Tibial nerve (tissue), 4 donors: ENCODE measurements around the gene SP140L. TPM values are rescaled to one million over a fixed set of nuclear protein-coding genes. Genes with fewer than 3 reads are reported as not detected.
"Not testable (repeated sequence)": the region's sequence is repeated elsewhere in the genome, so short reads cannot be mapped to it uniquely, and the experiment has no call there.

Experiments
- DNase-seq, 2 donors: peaks; one replicate each; pipeline ENCODE4 v3.0.0-alpha.2; 2019; ENCODE audit warnings: low spot score in 2 of 2
- H3K27ac ChIP-seq, 4 donors: fragments of 200-600 bp; sonication (generic) in 3 of 4; one replicate each; pipeline ENCODE4 v1.5.1; 2017 to 2019; ENCODE audit warnings: mild to moderate bottlenecking in 1 of 4
- H3K27me3 ChIP-seq, 2 donors: fragments of 200-600 bp; sonication (generic) in 1 of 2; one replicate each; pipeline versions ENCODE4 v1.5.1 to v1.6.0; 2017 to 2019
- H3K36me3 ChIP-seq, 3 donors: fragments of 200-600 bp; sonication (generic); one replicate each; pipeline ENCODE4 v1.5.1; 2018 to 2019
- H3K4me1 ChIP-seq, 4 donors: fragments of 200-600 bp; sonication (generic) in 3 of 4; one replicate each; pipeline ENCODE4 v1.5.1; 2017 to 2019
- H3K4me3 ChIP-seq, 4 donors: fragments of 200-600 bp; sonication (generic) in 3 of 4; one replicate each; pipeline ENCODE4 v1.5.1; 2017 to 2019; ENCODE audit warnings: mild to moderate bottlenecking in 1 of 4, moderate library complexity in 1 of 4
- H3K9me3 ChIP-seq, 4 donors: fragments of 200-600 bp; sonication (generic) in 3 of 4; one replicate each; pipeline ENCODE4 v1.5.1; 2017 to 2019
- CTCF ChIP-seq, 5 experiments: fragments of 200-600 bp in 3 of 5; fragments of 450-650 bp in 2 of 5; sonication (generic) in 3 of 5; IDR thresholded peaks; one replicate each; pipeline ENCODE4 v1.5.1; 2016 to 2019; ENCODE audit warnings: antibody characterized with exemption in 5 of 5, mild to moderate bottlenecking in 3 of 5, moderate library complexity in 2 of 5
- EP300 ChIP-seq, 2 donors: sonication (generic); formaldehyde crosslinking; IDR thresholded peaks; one replicate each; pipeline ENCODE4 v1.6.1; 2017; ENCODE audit warnings: antibody characterized with exemption in 2 of 2, mild to moderate bottlenecking in 1 of 2
- POLR2A ChIP-seq, 2 donors: fragments of 450-650 bp; IDR thresholded peaks; one replicate each; pipeline ENCODE4 v1.6.1; 2017; ENCODE audit warnings: antibody characterized with exemption in 2 of 2, mild to moderate bottlenecking in 2 of 2, moderate library complexity in 2 of 2
- WGBS, 2 donors: methylation state at CpG; one replicate each; pipeline ENCODE4 v1.1.5; 2018; 5-methylcytosine and 5-hydroxymethylcytosine counted together
- total RNA-seq, 4 donors: library from RNA; depleted of rRNA; stranded (reverse); fragments of >200 nt; gene quantifications; one replicate each; pipeline ENCODE4 v1.1.0, GENCODE V29; 2016

SP140L gene
- total RNA-seq, 4 donors from 2014 or later: 10.7 to 24.3 (median 12.9) TPM

GRCh38 chr2:230403746-230404145 lies 76.8 kb downstream of the SP140L start:
- Histone ChIP-seq H3K4me3 (no peak overlapping the region), H3K9me3 (no peaks in the 10 kb centered on the region), H3K27ac (no peak overlapping the region), H3K36me3 (peaks cover 0 to 55% (median 0%) of the 10 kb centered on the region in 3 donors), H3K27me3 (no peaks in the 10 kb centered on the region), H3K4me1 (peaks cover 0 to 11% (median 4%) of the 10 kb centered on the region in 4 donors)
- no peak for DNase-seq
- TF ChIP-seq POLR2A (IDR thresholded peaks at IDR 0.05) (no peak), CTCF (IDR thresholded peaks at IDR 0.05) (no peak), EP300 (IDR thresholded peaks at IDR 0.05) (no peak)
- 82 to 93% methylated on average over 7 of the region's 7 CpGs for WGBS, 2 donors

DNA sequence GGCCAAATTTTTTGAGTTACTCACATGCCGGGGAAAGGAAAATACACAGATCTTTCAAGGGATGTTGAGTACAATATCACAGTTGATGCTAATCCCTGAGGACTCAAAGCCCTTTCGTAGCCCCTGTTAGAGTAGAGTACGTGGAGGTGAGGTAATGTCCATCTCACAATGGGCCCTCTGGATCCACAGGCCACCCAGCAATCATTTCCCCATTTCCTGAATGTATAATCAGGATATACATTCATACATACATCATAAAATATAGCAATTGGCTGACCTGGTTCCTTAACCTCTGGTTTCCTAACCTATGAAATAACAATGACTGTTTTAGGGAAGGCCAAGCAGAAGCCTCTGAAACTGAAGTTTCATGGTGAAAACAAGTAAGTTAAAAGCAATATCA lies 78.8 kb downstream of the SP140L start:
- Histone ChIP-seq H3K4me3 (no peak overlapping the region), H3K36me3 (peaks cover 0 to 41% (median 0%) of the 10 kb centered on the region in 3 donors), H3K4me1 (peaks cover 0 to 31% (median 16%) of the 10 kb centered on the region in 4 donors), H3K27me3 (no peaks in the 10 kb centered on the region), H3K27ac (no peak overlapping the region), H3K9me3 (no peaks in the 10 kb centered on the region)
- WGBS, 2 donors: 70 to 80% methylated on average over 3 of the region's 3 CpGs
- DNase-seq: no peak
- TF ChIP-seq POLR2A (IDR thresholded peaks at IDR 0.05): no peak
- no peak for TF ChIP-seq EP300 (IDR thresholded peaks at IDR 0.05)
- TF ChIP-seq CTCF (IDR thresholded peaks at IDR 0.05): no peak

DNA sequence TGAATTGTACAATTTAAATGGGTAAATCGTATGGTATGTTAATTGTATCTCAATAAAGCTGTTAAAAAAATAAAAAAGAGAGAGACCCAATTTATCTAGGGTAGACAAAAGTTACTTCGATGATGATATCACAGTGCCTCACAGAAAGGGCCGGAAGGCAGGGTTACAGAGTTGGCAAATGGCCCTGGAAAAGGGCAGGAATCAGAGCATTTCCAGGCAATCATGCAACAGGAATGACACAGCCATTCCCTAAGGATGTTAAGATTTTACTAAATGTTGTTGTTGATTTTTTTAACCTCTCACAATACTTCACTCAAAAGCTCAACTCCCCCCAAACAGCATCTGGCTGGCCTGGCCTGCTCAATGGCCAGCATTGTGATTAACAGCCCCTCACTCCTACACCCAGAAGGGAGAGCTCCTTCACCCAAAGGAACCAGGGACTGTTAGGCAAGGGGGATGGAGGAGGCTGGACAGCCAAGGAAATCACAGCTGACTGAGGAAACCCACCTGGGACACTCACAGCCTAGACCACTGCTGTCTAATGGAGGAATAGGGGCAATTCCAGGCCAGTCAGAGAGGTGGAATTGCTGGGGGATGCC lies 81.3 kb downstream of the SP140L start:
- Histone ChIP-seq H3K36me3 (peaks cover 0 to 25% (median 0%) of the 10 kb centered on the region in 3 donors), H3K27ac (peak overlapping the region in 3 of 4 donors; percentile 37 to 80 (median 77)), H3K27me3 (no peaks in the 10 kb centered on the region), H3K9me3 (no peaks in the 10 kb centered on the region), H3K4me3 (no peak overlapping the region), H3K4me1 (peaks cover 0 to 48% (median 23%) of the 10 kb centered on the region in 4 donors)
- WGBS, 2 donors: 23 to 24% methylated on average over 3 of the region's 3 CpGs
- no peak for TF ChIP-seq POLR2A (IDR thresholded peaks at IDR 0.05)
- peak in 1 of 2 donors; percentile 75 for TF ChIP-seq EP300 (IDR thresholded peaks at IDR 0.05)
- no peak for TF ChIP-seq CTCF (IDR thresholded peaks at IDR 0.05)
- peak in 1 of 2 donors; percentile 46 for DNase-seq

- not testable (repeated sequence) for H3K27me3 ChIP-seq, H3K4me3 ChIP-seq, DNase-seq, H3K9me3 ChIP-seq
- WGBS, 2 donors: 49 to 60% methylated on average over 2 of the region's 2 CpGs
- Histone ChIP-seq H3K4me1 (peaks cover 0 to 55% (median 23%) of the 10 kb centered on the region in 4 donors), H3K27ac (peak overlapping the region in 2 of 4 donors; percentile 77 to 80), H3K36me3 (peaks cover 0 to 15% (median 0%) of the 10 kb centered on the region in 3 donors)
Observed at GRCh38 chr2:230409316-230409715, 82.3 kb downstream of the SP140L start.

- no peaks in the 10 kb centered on the region for H3K27me3 ChIP-seq
- H3K36me3 ChIP-seq: peaks cover 0 to 6% (median 0%) of the 10 kb centered on the region in 3 donors
- peaks cover 0 to 61% (median 25%) of the 10 kb centered on the region in 4 donors for H3K4me1 ChIP-seq
- peak overlapping the region in 1 of 4 donors; percentile 92 for H3K27ac ChIP-seq
- H3K9me3 ChIP-seq: no peaks in the 10 kb centered on the region
- TF ChIP-seq POLR2A (IDR thresholded peaks at IDR 0.05): no peak
- TF ChIP-seq EP300 (IDR thresholded peaks at IDR 0.05): no peak
- TF ChIP-seq CTCF (IDR thresholded peaks at IDR 0.05): no peak
- DNase-seq: no peak
- 89 to 94% methylated on average over 1 of the region's 1 CpG for WGBS, 2 donors
- H3K4me3 ChIP-seq: no peak overlapping the region
Observed at GRCh38 chr2:230410263-230410662, 83.3 kb downstream of the SP140L start.
